ENCODE data around the gene ACMSD.
A peak's percentile ranks its signal among the peaks of the same experiment; 100 is the strongest.
"Not testable (repeated sequence)": the region's sequence is repeated elsewhere in the genome, so short reads cannot be mapped to it uniquely, and the experiment has no call there.

Gene ACMSD

GRCh38 chr2:134838143-134838620 is at the start of gene ACMSD:
TSS of gene ACMSD (plus strand) at chr2:134838616. CDS start at chr2:134838683, 67 bp downstream.
- no peak for DNase-seq (ENCODE audit: low read depth in 2 of 2)

GRCh38 chr2:134790487-134790886 is 47.9 kb upstream of the ACMSD start:
- DNase-seq (ENCODE audit: low read depth in 2 of 2) = no peak

- DNase-seq (ENCODE audit: low read depth in 2 of 2) = no peak
Measured at GRCh38 chr2:134791616-134792015, 46.8 kb upstream of the ACMSD start.

- DNase-seq (ENCODE audit: low read depth in 2 of 2) = no peak
Measured at GRCh38 chr2:134792186-134792585, 46.2 kb upstream of the ACMSD start.

- no peak for DNase-seq (ENCODE audit: low read depth in 2 of 2)
Measured at GRCh38 chr2:134795765-134796164, 42.7 kb upstream of the ACMSD start.

GRCh38 chr2:134796373-134796772 is 42.0 kb upstream of the ACMSD start:
- DNase-seq (ENCODE audit: low read depth in 2 of 2) = no peak

- no peak for DNase-seq (ENCODE audit: low read depth in 2 of 2)
Measured at GRCh38 chr2:134799936-134800335, 38.5 kb upstream of the ACMSD start.

- DNase-seq (ENCODE audit: low read depth in 2 of 2) = no peak
Measured at GRCh38 chr2:134800341-134800740, 38.1 kb upstream of the ACMSD start.

GRCh38 chr2:134803609-134804405 is 34.6 kb upstream of the ACMSD start:
- DNase-seq (ENCODE audit: low read depth in 2 of 2) = not testable (repeated sequence)

GRCh38 chr2:134815741-134816140 is 22.7 kb upstream of the ACMSD start:
- no peak for DNase-seq (ENCODE audit: low read depth in 2 of 2)

- DNase-seq (ENCODE audit: low read depth in 2 of 2) = no peak
Measured at GRCh38 chr2:134818321-134818720, 20.1 kb upstream of the ACMSD start.

GRCh38 chr2:134819334-134819733 is 19.1 kb upstream of the ACMSD start:
- peak; percentile 10 to 14 for DNase-seq (ENCODE audit: low read depth in 2 of 2)

- no peak for DNase-seq (ENCODE audit: low read depth in 2 of 2)
Measured at GRCh38 chr2:134823431-134823830, 15.0 kb upstream of the ACMSD start.

- no peak for DNase-seq (ENCODE audit: low read depth in 2 of 2)
Measured at GRCh38 chr2:134823832-134824231, 14.6 kb upstream of the ACMSD start.

- DNase-seq (ENCODE audit: low read depth in 2 of 2) = not testable (repeated sequence)
Measured at GRCh38 chr2:134825716-134826115, 12.7 kb upstream of the ACMSD start.

GRCh38 chr2:134835471-134835870 is 2.9 kb upstream of the ACMSD start:
- no peak for DNase-seq (ENCODE audit: low read depth in 2 of 2)

- peak; percentile 81 to 84 for DNase-seq (ENCODE audit: low read depth in 2 of 2)
Measured at GRCh38 chr2:134836986-134837385, 1.4 kb upstream of the ACMSD start.

GRCh38 chr2:134839649-134840048 is 1.2 kb downstream of the ACMSD start:
- DNase-seq (ENCODE audit: low read depth in 2 of 2) = no peak

GRCh38 chr2:134842930-134843490 is 4.6 kb downstream of the ACMSD start:
- DNase-seq (ENCODE audit: low read depth in 2 of 2) = no peak

- no peak for DNase-seq (ENCODE audit: low read depth in 2 of 2)
Measured at GRCh38 chr2:134843968-134844367, 5.6 kb downstream of the ACMSD start.

- DNase-seq (ENCODE audit: low read depth in 2 of 2) = no peak
Measured at GRCh38 chr2:134845028-134845427, 6.6 kb downstream of the ACMSD start.

- peak; percentile 14 to 15 for DNase-seq (ENCODE audit: low read depth in 2 of 2)
Measured at GRCh38 chr2:134845719-134846118, 7.3 kb downstream of the ACMSD start.

- no peak for DNase-seq (ENCODE audit: low read depth in 2 of 2)
Measured at GRCh38 chr2:134846213-134846612, 7.8 kb downstream of the ACMSD start.
